NCI-H187 (cell line): Measurements from ENCODE around the gene TMEM37.

Experiments
- DNase-seq, 2 experiments: peaks; one replicate each; lab custom pipeline; 2025; lab: John Stamatoyannopoulos, UW

TMEM37 gene

GRCh38 chr2:119478978-119479295, 47.3 kb downstream of the TMEM37 start:
- DNase-seq = no peak

- no peak for DNase-seq
These were observed 48.5 kb downstream of the TMEM37 start for GRCh38 chr2:119480184-119480583.

- DNase-seq = no peak
These were observed 49.1 kb downstream of the TMEM37 start for GRCh38 chr2:119480718-119481142.

- DNase-seq = no peak
These were observed 50.1 kb downstream of the TMEM37 start for GRCh38 chr2:119481501-119482455.

- no peak for DNase-seq
These were observed 51.1 kb downstream of the TMEM37 start for GRCh38 chr2:119482481-119483394.

GRCh38 chr2:119483395-119483753, 51.7 kb downstream of the TMEM37 start:
- no peak for DNase-seq

GRCh38 chr2:119483896-119484718, 52.5 kb downstream of the TMEM37 start:
- DNase-seq = no peak

GRCh38 chr2:119484834-119485233, 53.2 kb downstream of the TMEM37 start:
- no peak for DNase-seq

- DNase-seq = no peak
These were observed 53.9 kb downstream of the TMEM37 start for GRCh38 chr2:119485336-119486110.

GRCh38 chr2:119486196-119486827, 54.7 kb downstream of the TMEM37 start:
- DNase-seq = no peak

GRCh38 chr2:119486886-119487285, 55.2 kb downstream of the TMEM37 start:
- DNase-seq = no peak

GRCh38 chr2:119487434-119488244, 56.0 kb downstream of the TMEM37 start:
- DNase-seq = no peak
